Uterus (tissue), 4 donors: ENCODE measurements around the gene TSPAN5. TPM values are rescaled to one million over a fixed set of nuclear protein-coding genes. Genes with fewer than 3 reads are reported as not detected.
A peak's percentile ranks its signal among the peaks of the same experiment; 100 is the strongest.

ENCODE experiments used
- DNase-seq, 2 donors: peaks; one replicate each; pipeline ENCODE4 v3.0.0-alpha.2; 2019 to 2020
- H3K27ac ChIP-seq, 2 donors: fragments of 200-600 bp; sonication (generic); 1 replicate in 1 of 2; 2 replicates in 1 of 2; pipeline ENCODE4 v1.5.1; 2016 to 2018
- H3K27me3 ChIP-seq, 2 donors: fragments of 200-600 bp; sonication (generic); one replicate each; pipeline ENCODE4 v1.5.1; 2018 to 2019; ENCODE audit warnings: control low read depth in 1 of 2
- H3K36me3 ChIP-seq, 2 donors: fragments of 200-600 bp; sonication (generic); one replicate each; pipeline ENCODE4 v1.5.1; 2019; ENCODE audit warnings: control low read depth in 1 of 2
- H3K4me1 ChIP-seq, 2 donors: fragments of 200-600 bp; sonication (generic); one replicate each; pipeline ENCODE4 v1.5.1; 2018 to 2019; ENCODE audit warnings: control low read depth in 1 of 2
- H3K4me3 ChIP-seq, 2 donors: fragments of 200-600 bp; sonication (generic); 1 replicate in 1 of 2; 2 replicates in 1 of 2; pipeline ENCODE4 v1.5.1; 2018 to 2019; ENCODE audit warnings: mild to moderate bottlenecking in 1 of 2
- H3K9me3 ChIP-seq, 2 donors: fragments of 200-600 bp; sonication (generic); one replicate each; pipeline ENCODE4 v1.5.1; 2019; ENCODE audit warnings: control low read depth in 1 of 2
- CTCF ChIP-seq, 4 experiments: fragments of 200-600 bp in 2 of 4; fragments of 450-650 bp in 2 of 4; sonication (generic) in 2 of 4; IDR thresholded peaks; one replicate each; pipeline ENCODE4 v1.5.1; 2016 to 2019; ENCODE audit warnings: antibody characterized with exemption in 4 of 4, mild to moderate bottlenecking in 2 of 4, moderate library complexity in 1 of 4
- POLR2A ChIP-seq, 2 donors: fragments of 450-650 bp; IDR thresholded peaks; one replicate each; pipeline ENCODE4 v1.6.1; 2016; ENCODE audit warnings: antibody characterized with exemption in 2 of 2, mild to moderate bottlenecking in 1 of 2, moderate library complexity in 1 of 2
- intact Hi-C: fragments of 100-400 bp; cut with DNase I; formaldehyde crosslinking; loops from one replicate; pipeline ENCODE4 v1.15.1; 2023; ENCODE audit warnings: low total_unique reads
- total RNA-seq, 4 donors: library from RNA; depleted of rRNA in 3 of 4; stranded (reverse); fragments of >200 nt in 3 of 4; gene quantifications; one replicate each; pipeline versions ENCODE4 v1.1.0 to v1.2.4, GENCODE V29; 2014 to 2023
- donor health status: DM: yes; HTN: yes; CAD: no.

The TSPAN5 gene
- total RNA-seq, 4 donors from 2014 or later, result 15.9 to 45.3 (median 30.3) TPM

- H3K36me3 ChIP-seq, result no peaks in the 10 kb centered on the region
- H3K27ac ChIP-seq, result peak overlapping the region; percentile 50 to 94
- no peaks in the 10 kb centered on the region for H3K4me1 ChIP-seq
- peak overlapping the region in 1 of 2 donors; percentile 3 for H3K4me3 ChIP-seq
- no peaks in the 10 kb centered on the region for H3K27me3 ChIP-seq
- TF ChIP-seq CTCF (IDR thresholded peaks at IDR 0.05) (no peak), POLR2A (IDR thresholded peaks at IDR 0.05) (no peak)
- peak; percentile 27 to 40 for DNase-seq
- intact Hi-C loops, result no loop called here
- no peaks in the 10 kb centered on the region for H3K9me3 ChIP-seq
Observed at GRCh38 chr4:98653890-98654867, 4.2 kb downstream of the TSPAN5 start.

DNA sequence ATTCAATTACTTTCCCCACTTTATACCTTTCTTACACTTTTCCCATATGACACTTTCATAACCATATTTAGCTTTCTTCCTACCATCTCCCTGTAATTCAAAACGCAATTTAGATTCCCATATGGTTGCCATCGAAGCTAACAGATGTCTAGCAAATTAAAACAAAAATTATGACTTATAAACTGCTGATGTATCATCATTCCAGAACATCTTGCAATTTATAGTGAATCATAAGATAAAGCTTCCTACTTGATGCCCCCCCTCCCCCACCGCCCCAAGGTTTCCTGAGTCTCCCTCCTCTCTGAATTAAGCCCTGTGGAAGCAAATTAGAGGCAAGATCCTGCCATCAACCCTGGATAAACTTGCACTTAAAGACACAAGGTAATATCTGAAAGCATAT lies 5.4 kb downstream of the TSPAN5 start:
- TF ChIP-seq POLR2A (IDR thresholded peaks at IDR 0.05), result no peak
- no peak for TF ChIP-seq CTCF (IDR thresholded peaks at IDR 0.05)
- peak overlapping the region; percentile 50 to 94 for H3K27ac ChIP-seq
- H3K9me3 ChIP-seq, result no peaks in the 10 kb centered on the region
- no peak for DNase-seq
- H3K27me3 ChIP-seq, result no peaks in the 10 kb centered on the region
- no peaks in the 10 kb centered on the region for H3K4me1 ChIP-seq
- no peak overlapping the region for H3K4me3 ChIP-seq
- intact Hi-C loops, result no loop called here
- no peaks in the 10 kb centered on the region for H3K36me3 ChIP-seq

DNA sequence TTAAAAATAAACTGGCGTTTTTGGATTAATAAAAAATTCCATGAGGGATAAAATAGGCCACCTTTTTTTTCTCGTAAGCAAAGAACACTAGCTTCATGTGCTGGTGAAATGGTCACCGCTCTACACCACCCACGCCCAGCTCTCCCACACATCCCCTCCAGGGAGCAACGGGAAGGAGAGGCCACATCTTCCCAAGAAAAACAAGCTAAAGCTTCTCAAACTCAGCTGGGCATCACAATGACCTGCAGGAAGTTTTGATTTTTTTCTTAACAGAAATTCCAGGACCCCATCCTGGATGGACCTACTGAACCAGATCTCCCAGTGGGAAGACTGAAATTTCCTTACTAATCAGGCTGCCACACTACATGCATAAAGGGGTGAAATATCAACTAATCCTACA lies 9.8 kb downstream of the TSPAN5 start:
- intact Hi-C loops, result no loop called here
- Histone ChIP-seq H3K4me3 (no peak overlapping the region), H3K4me1 (no peaks in the 10 kb centered on the region), H3K36me3 (no peaks in the 10 kb centered on the region), H3K27ac (peak overlapping the region; percentile 70 to 75), H3K27me3 (no peaks in the 10 kb centered on the region), H3K9me3 (no peaks in the 10 kb centered on the region)
- no peak for TF ChIP-seq CTCF (IDR thresholded peaks at IDR 0.05)
- no peak for TF ChIP-seq POLR2A (IDR thresholded peaks at IDR 0.05)
- DNase-seq, result peak in 1 of 2 donors; percentile 43

GRCh38 chr4:98646422-98646821 lies 12.0 kb downstream of the TSPAN5 start:
- DNase-seq, result no peak
- Histone ChIP-seq H3K27me3 (no peaks in the 10 kb centered on the region), H3K4me1 (peaks cover 0 to 3% of the 10 kb centered on the region in 2 donors), H3K27ac (peak overlapping the region in 1 of 2 donors; percentile 75), H3K36me3 (no peaks in the 10 kb centered on the region), H3K4me3 (no peak overlapping the region), H3K9me3 (no peaks in the 10 kb centered on the region)
- TF ChIP-seq CTCF (IDR thresholded peaks at IDR 0.05), result no peak
- no peak for TF ChIP-seq POLR2A (IDR thresholded peaks at IDR 0.05)
- intact Hi-C loops, result no loop called here

- H3K9me3 ChIP-seq, result no peaks in the 10 kb centered on the region
- no peaks in the 10 kb centered on the region for H3K36me3 ChIP-seq
- intact Hi-C loops, result no loop called here
- peak overlapping the region in 1 of 2 donors; percentile 75 for H3K27ac ChIP-seq
- TF ChIP-seq POLR2A (IDR thresholded peaks at IDR 0.05), result no peak
- TF ChIP-seq CTCF (IDR thresholded peaks at IDR 0.05), result no peak
- DNase-seq, result no peak
- peaks cover 0 to 4% of the 10 kb centered on the region in 2 donors for H3K4me1 ChIP-seq
- no peaks in the 10 kb centered on the region for H3K27me3 ChIP-seq
- H3K4me3 ChIP-seq, result no peak overlapping the region
Observed at GRCh38 chr4:98645527-98645926, 12.9 kb downstream of the TSPAN5 start.
